SK-N-SH treated with all-trans-retinoic acid at 6 μM for 48 hours (cell line): ENCODE results near the gene ITGB2.

Experiments
- ATAC-seq: fragments of 200-7000 bp; cut with Tn5 transposase; 3 replicates; pipeline ENCODE4 v1.9.1; 2020; ENCODE audit warnings: mild to moderate bottlenecking, moderate library complexity
- BACH2 ChIP-seq: fragments of 250-450 bp; sonication (Bioruptor Pico); IDR thresholded peaks from 2 replicates; pipeline ENCODE4 v1.9.0; 2021; ENCODE audit warnings: mild to moderate bottlenecking, borderline replicate concordance
- CSDC2 ChIP-seq: fragments of 250-450 bp; sonication (Bioruptor Pico); IDR thresholded peaks from 2 replicates; pipeline ENCODE4 v1.5.0; 2020; ENCODE audit warnings: mild to moderate bottlenecking, moderate library complexity
- ESRRG ChIP-seq: fragments of 250-450 bp; sonication (Bioruptor Pico); IDR thresholded peaks from 2 replicates; pipeline ENCODE4 v1.6.1; 2021; ENCODE audit warnings: mild to moderate bottlenecking
- GLIS3 ChIP-seq: fragments of 250-450 bp; sonication (Bioruptor Pico); IDR thresholded peaks from 2 replicates; pipeline ENCODE4 v1.5.0; 2020; ENCODE audit warnings: mild to moderate bottlenecking, moderate library complexity
- ISL1 ChIP-seq: fragments of 250-450 bp; sonication (Bioruptor Pico); IDR thresholded peaks from 2 replicates; pipeline ENCODE4 v2.1.2; 2022; ENCODE audit warnings: mild to moderate bottlenecking, moderate library complexity
- OSR1 ChIP-seq: fragments of 250-450 bp; sonication (Bioruptor Pico); IDR thresholded peaks from 2 replicates; pipeline ENCODE4 v1.8.0; 2022; ENCODE audit warnings: moderate library complexity, mild to moderate bottlenecking, inconsistent platforms
- PATZ1 ChIP-seq: fragments of 250-450 bp; sonication (Bioruptor Pico); IDR thresholded peaks from 2 replicates; pipeline ENCODE4 v1.8.0; 2020; ENCODE audit warnings: mild to moderate bottlenecking, moderate library complexity, borderline replicate concordance
- SNAI2 ChIP-seq: fragments of 250-450 bp; sonication (Bioruptor Pico); IDR thresholded peaks from 2 replicates; pipeline ENCODE4 v1.5.0; 2020; ENCODE audit warnings: mild to moderate bottlenecking, moderate library complexity
- TCF4 ChIP-seq: fragments of 250-450 bp; sonication (Bioruptor Pico); IDR thresholded peaks from 2 replicates; pipeline ENCODE4 v1.8.0; 2021; ENCODE audit warnings: mild to moderate bottlenecking, moderate library complexity, borderline replicate concordance
- TOX ChIP-seq: fragments of 250-450 bp; sonication (Bioruptor Pico); IDR thresholded peaks from 2 replicates; pipeline ENCODE4 v1.8.0; 2021; ENCODE audit warnings: mild to moderate bottlenecking, moderate library complexity, borderline replicate concordance
- TSHZ2 ChIP-seq: fragments of 250-450 bp; sonication (Bioruptor Pico); IDR thresholded peaks from 2 replicates; pipeline ENCODE4 v1.5.0; 2020; ENCODE audit warnings: mild to moderate bottlenecking, moderate library complexity
- ZC3H10 ChIP-seq: fragments of 250-450 bp; sonication (Bioruptor Pico); IDR thresholded peaks from 2 replicates; pipeline ENCODE4 v1.5.1; 2021; ENCODE audit warnings: mild to moderate bottlenecking, moderate library complexity
- ZFP3 ChIP-seq: fragments of 250-450 bp; sonication (Bioruptor Pico); IDR thresholded peaks from 2 replicates; pipeline ENCODE4 v1.5.0; 2020; ENCODE audit warnings: mild to moderate bottlenecking, moderate library complexity
- ZFP30 ChIP-seq: fragments of 450-650 bp; formaldehyde crosslinking; IDR thresholded peaks from 2 replicates; pipeline ENCODE4 v1.5.0; 2022; ENCODE audit warnings: mild to moderate bottlenecking, moderate library complexity
- ZNF565 ChIP-seq: fragments of 450-650 bp; formaldehyde crosslinking; conservative IDR thresholded peaks from 2 replicates; pipeline ENCODE4 v1.5.0; 2020; ENCODE audit warnings: low read depth, mild to moderate bottlenecking, moderate library complexity
- ZNF8 ChIP-seq: fragments of 450-650 bp; formaldehyde crosslinking; IDR thresholded peaks from 2 replicates; pipeline ENCODE4 v1.5.0; 2020; ENCODE audit warnings: mild to moderate bottlenecking, moderate library complexity
- TF ChIP-seq, protein P1 (sequence below): fragments of 250-450 bp; sonication (Bioruptor Pico); IDR thresholded peaks from 2 replicates; pipeline ENCODE4 v1.5.1; 2020; ENCODE audit warnings: low read depth, mild to moderate bottlenecking, moderate library complexity
- TF ChIP-seq, protein P2 (sequence below): fragments of 250-450 bp; sonication (Bioruptor Pico); IDR thresholded peaks from 2 replicates; pipeline ENCODE4 v1.5.1; 2021; ENCODE audit warnings: mild to moderate bottlenecking, moderate library complexity
- TF ChIP-seq, protein P3 (sequence below): fragments of 250-450 bp; sonication (Bioruptor Pico); IDR thresholded peaks from 2 replicates; pipeline ENCODE4 v1.8.0; 2021; ENCODE audit warnings: low read depth, mild to moderate bottlenecking, moderate library complexity, borderline replicate concordance

Gene ITGB2

GRCh38 chr21:44886113-44887075 lies 34.3 kb downstream of the ITGB2 start:
- no peak for ATAC-seq
- TF ChIP-seq SNAI2 (CRISPR knock-in tag) (no peak), TCF4 (no peak), CSDC2 (CRISPR knock-in tag) (no peak), ZFP3 (CRISPR knock-in tag) (no peak), TOX (CRISPR knock-in tag) (no peak), ZNF8 (no peak), PATZ1 (CRISPR knock-in tag) (no peak), OSR1 (CRISPR knock-in tag) (no peak), ZC3H10 (CRISPR knock-in tag) (no peak), BACH2 (CRISPR knock-in tag) (no peak), ESRRG (CRISPR knock-in tag) (no peak), ISL1 (CRISPR knock-in tag) (no peak), ZFP30 (no peak)
- TF ChIP-seq, protein P1, sequence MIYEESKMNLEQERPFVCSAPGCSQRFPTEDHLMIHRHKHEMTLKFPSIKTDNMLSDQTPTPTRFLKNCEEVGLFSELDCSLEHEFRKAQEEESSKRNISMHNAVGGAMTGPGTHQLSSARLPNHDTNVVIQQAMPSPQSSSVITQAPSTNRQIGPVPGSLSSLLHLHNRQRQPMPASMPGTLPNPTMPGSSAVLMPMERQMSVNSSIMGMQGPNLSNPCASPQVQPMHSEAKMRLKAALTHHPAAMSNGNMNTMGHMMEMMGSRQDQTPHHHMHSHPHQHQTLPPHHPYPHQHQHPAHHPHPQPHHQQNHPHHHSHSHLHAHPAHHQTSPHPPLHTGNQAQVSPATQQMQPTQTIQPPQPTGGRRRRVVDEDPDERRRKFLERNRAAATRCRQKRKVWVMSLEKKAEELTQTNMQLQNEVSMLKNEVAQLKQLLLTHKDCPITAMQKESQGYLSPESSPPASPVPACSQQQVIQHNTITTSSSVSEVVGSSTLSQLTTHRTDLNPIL (CRISPR knock-in tag) = no peak
- TF ChIP-seq, protein P2, sequence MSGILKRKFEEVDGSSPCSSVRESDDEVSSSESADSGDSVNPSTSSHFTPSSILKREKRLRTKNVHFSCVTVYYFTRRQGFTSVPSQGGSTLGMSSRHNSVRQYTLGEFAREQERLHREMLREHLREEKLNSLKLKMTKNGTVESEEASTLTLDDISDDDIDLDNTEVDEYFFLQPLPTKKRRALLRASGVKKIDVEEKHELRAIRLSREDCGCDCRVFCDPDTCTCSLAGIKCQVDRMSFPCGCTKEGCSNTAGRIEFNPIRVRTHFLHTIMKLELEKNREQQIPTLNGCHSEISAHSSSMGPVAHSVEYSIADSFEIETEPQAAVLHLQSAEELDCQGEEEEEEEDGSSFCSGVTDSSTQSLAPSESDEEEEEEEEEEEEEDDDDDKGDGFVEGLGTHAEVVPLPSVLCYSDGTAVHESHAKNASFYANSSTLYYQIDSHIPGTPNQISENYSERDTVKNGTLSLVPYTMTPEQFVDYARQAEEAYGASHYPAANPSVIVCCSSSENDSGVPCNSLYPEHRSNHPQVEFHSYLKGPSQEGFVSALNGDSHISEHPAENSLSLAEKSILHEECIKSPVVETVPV = no peak
- TF ChIP-seq, protein P3, sequence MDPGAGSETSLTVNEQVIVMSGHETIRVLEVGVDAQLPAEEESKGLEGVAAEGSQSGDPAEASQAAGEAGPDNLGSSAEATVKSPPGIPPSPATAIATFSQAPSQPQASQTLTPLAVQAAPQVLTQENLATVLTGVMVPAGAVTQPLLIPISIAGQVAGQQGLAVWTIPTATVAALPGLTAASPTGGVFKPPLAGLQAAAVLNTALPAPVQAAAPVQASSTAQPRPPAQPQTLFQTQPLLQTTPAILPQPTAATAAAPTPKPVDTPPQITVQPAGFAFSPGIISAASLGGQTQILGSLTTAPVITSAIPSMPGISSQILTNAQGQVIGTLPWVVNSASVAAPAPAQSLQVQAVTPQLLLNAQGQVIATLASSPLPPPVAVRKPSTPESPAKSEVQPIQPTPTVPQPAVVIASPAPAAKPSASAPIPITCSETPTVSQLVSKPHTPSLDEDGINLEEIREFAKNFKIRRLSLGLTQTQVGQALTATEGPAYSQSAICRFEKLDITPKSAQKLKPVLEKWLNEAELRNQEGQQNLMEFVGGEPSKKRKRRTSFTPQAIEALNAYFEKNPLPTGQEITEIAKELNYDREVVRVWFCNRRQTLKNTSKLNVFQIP (CRISPR knock-in tag) = no peak

DNA sequence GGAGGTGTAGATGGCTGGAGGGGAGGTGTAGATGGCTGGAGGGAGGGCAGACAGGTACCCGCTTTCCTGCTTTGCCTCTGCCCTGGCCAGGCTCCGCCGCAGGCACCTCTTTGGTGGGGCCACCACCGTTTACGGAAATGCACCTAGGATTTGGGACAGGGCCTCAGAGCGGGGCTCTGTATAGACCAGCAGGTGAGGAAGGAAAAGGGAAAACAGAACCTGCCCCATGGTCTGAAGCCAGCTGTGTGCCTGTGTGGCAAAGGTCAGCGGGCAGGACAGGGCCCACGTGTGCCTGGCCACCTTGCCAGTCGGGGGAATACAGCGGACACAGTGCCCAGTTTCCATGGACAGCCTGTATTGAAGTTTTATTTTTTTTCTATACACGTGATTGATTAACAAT lies 35.1 kb downstream of the ITGB2 start:
- ATAC-seq = no peak
- TF ChIP-seq ZFP3 (CRISPR knock-in tag) = no peak
- TF ChIP-seq, protein P3 (CRISPR knock-in tag) = no peak
- TF ChIP-seq ZNF8 = no peak
- TF ChIP-seq SNAI2 (CRISPR knock-in tag) = no peak
- no peak for TF ChIP-seq TOX (CRISPR knock-in tag)
- TF ChIP-seq GLIS3 (CRISPR knock-in tag) = no peak
- TF ChIP-seq OSR1 (CRISPR knock-in tag) = no peak
- no peak for TF ChIP-seq ESRRG (CRISPR knock-in tag)
- no peak for TF ChIP-seq PATZ1 (CRISPR knock-in tag)
- no peak for TF ChIP-seq BACH2 (CRISPR knock-in tag)
- no peak for TF ChIP-seq ZC3H10 (CRISPR knock-in tag)
- TF ChIP-seq ISL1 (CRISPR knock-in tag) = no peak
- no peak for TF ChIP-seq TSHZ2 (CRISPR knock-in tag)
- TF ChIP-seq ZFP30 = no peak
- no peak for TF ChIP-seq ZNF565 (CRISPR knock-in tag)
- TF ChIP-seq, all 23 proteins: peak for 0
